ENCODE results near the gene FAM90A1.
"Not testable (repeated sequence)": the region's sequence is repeated elsewhere in the genome, so short reads cannot be mapped to it uniquely, and the experiment has no call there.

Gene FAM90A1

DNA sequence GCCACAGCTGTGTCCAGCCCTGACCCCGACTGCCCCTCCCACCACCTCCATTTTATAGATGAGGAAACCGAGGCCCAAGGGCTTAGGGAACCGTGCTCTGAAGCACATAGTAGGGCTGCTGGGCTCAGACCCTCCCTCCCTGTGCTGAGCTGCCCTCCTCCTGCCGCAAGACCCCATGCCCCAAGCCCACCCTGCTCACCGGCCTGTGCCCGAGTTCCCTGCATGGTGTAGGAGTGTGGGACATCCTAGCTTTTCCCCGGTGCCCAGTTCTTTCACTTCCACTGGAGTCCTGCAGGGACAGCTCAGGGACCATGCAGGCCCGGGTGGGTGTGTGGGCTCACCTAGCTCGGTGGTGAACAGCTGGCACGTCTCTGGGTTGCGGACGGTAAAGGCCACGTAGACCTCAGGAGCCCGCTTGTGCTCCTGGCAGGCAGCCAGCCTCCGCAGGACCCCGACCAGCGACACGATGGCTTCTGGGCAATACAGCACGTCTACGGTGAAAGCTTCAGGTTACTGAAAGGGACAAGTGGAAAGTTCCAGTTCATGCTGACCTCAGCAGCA, 6.6 kb upstream of the FAM90A1 start:
- not testable (repeated sequence) for DNase-seq (ENCODE audit: insufficient read length, low spot score); FAIRE-seq

- FAIRE-seq; DNase-seq (ENCODE audit: insufficient read length, low spot score): not testable (repeated sequence)
Observed at GRCh38 chr12:8233300-8233855, 6.0 kb upstream of the FAM90A1 start.

DNA sequence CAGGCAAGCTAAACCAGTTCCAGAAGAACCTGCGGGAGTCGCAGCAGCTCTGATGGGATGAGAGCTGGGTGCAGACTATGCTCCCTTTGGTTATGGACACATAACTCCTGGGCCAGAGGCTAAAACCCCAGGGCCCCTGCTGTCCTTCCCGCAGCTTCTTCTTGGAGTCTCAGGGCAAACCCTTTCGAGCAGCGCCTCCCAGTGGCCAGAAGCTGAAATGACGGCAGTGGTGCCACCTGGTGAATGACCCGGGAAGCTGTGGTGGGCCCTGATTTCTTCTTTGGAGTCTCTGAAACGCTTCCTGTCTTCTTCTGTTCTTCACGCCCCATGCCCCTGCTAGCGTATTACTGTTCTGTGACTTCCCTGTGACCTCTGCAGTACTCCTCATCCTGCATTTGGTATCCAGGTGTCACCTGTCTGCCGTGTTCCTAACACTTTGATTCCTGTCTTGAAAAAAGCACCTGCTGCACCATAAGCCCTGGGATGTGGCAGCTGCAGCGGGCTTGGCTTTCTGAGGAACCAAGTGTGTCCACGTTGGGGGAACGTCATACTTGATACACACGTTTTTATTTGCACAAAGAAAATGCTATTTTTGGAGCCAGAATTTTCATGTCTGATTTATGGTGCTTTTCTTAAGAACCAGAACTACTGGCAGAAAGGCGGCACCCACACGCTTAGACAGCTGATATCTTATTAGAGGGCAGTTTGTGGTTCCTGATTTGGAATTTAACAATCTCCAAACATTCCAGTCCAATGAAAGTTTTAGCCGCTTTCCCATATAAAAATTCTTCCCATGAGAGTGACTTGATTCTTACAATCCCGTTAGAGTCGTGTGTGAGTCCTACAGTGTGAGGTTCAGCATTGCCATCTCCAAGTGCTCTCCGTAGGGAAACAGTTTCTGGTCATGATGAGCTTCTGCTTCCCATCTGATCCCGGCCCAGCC, 4.5 kb upstream of the FAM90A1 start:
- DNase-seq (ENCODE audit: insufficient read length, low spot score); FAIRE-seq: not testable (repeated sequence)

GRCh38 chr12:8231049-8231448, 3.6 kb upstream of the FAM90A1 start:
- FAIRE-seq; DNase-seq (ENCODE audit: insufficient read length, low spot score): not testable (repeated sequence)

DNA sequence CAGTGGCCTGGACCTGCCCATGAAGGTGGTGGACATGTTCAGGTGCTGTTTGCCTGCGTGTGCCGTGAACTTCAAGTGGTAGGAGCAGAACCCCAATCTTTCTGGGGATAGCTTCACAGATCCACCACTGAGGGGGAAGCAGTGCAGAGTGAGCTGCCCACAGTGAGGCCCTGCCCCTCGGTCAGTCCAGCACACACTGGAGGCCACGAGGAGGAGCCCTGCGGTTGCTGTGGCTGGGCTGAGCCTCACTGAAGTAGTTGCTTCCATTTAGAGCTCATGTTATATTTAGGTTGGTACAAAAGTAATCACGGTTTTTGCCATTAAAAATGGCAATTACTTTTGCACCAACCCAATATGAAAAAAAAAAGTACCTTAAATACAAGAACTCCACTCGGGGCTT, 2.1 kb upstream of the FAM90A1 start:
- DNase-seq (ENCODE audit: insufficient read length, low spot score); FAIRE-seq: not testable (repeated sequence)

DNA sequence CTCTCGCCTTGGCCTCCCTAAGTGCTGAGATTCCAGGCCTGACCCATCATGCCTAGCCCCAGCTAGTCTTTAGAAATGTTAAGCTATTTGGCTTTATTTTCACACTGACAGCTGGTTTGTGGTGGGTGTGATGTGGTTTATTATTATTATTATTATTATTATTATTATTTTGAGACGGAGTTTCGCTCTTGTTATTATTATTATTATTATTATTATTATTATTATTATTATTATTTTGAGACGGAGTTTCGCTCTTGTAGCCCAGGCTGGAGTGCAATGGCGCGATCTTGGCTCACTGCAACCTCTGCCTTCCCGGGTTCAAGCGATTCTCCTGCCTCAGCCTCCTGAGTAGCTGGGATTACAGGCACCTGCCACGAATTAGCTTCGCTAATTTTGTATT, 1.2 kb upstream of the FAM90A1 start:
- not testable (repeated sequence) for DNase-seq (ENCODE audit: insufficient read length, low spot score); FAIRE-seq

DNA sequence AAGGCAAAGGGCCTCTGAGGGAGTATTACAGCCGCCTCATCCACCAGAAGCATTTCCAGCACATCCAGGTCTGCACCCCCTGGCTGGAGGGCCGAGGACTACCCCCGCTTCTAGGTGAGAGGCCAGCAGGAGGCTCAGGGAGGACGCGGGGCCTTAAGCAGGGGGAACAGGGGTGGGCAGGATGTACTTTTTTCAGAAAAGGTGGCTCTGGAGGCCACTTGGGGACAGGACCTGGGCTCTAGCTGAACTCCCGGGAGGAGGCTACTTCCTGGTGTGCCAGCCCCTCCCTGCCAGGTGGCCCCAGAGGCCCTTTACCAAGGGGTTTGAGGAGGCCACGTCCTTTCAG, 287 bp upstream of the FAM90A1 start:
- not testable (repeated sequence) for FAIRE-seq; DNase-seq (ENCODE audit: insufficient read length, low spot score)

GRCh38 chr12:8226355-8226754, 1.1 kb downstream of the FAM90A1 start:
- FAIRE-seq = no peak

DNA sequence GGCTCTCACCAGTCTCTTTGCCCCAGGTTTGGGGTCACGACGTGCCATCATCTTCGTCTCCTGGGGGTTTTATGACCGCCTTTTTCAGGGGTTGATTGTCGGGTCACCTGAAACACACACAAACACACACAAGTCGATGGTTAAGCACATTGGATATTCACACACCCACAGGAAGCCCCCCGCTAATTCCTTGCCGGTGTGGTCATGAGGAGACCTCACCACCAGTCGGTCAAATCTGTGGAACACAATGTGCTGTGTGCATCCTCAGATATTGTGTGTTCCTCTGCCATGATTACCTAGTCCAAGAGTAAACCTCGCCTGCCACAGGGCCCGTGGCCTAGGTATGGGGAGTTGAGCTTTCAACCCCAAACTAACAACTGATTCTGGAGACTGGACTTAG, 2.6 kb downstream of the FAM90A1 start:
- FAIRE-seq; DNase-seq (ENCODE audit: insufficient read length, low spot score): not testable (repeated sequence)

More at GRCh38 chr12:8226355-8226754, 1.1 kb downstream of the FAM90A1 start:
- DNase-seq (ENCODE audit: insufficient read length, low spot score) = no peak

GRCh38 chr12:8223646-8224045, 3.8 kb downstream of the FAM90A1 start:
- not testable (repeated sequence) for FAIRE-seq; DNase-seq (ENCODE audit: insufficient read length, low spot score)

- not testable (repeated sequence) for DNase-seq (ENCODE audit: insufficient read length, low spot score); FAIRE-seq
Observed at GRCh38 chr12:8222303-8222702, 5.1 kb downstream of the FAM90A1 start.

DNA sequence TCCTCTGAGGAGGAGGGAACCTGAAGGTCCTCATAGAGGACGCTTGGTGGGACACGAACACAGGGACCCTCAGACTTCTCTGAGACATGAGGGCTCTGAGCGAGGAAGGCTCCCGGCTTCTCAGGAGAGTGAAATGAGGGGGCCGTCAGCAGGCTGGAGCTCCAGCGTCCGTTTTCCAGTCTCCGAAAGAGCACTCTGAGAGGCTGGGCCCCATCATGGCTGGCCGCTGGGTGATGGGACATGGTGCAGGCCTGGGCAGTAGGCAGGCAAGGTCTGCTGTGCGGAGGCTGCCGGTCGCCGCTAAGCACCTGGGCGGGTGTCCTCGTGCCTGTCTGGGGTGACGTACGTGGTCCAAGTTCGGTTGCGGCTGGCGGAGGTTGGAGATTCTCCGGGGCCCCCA, 5.6 kb downstream of the FAM90A1 start:
- not testable (repeated sequence) for FAIRE-seq; DNase-seq (ENCODE audit: insufficient read length, low spot score)

GRCh38 chr12:8221375-8221774, 6.0 kb downstream of the FAM90A1 start:
- not testable (repeated sequence) for FAIRE-seq; DNase-seq (ENCODE audit: insufficient read length, low spot score)

GRCh38 chr12:8218711-8219382, 8.6 kb downstream of the FAM90A1 start:
- not testable (repeated sequence) for FAIRE-seq; DNase-seq (ENCODE audit: insufficient read length, low spot score)

GRCh38 chr12:8197685-8198308, 29.6 kb downstream of the FAM90A1 start:
- not testable (repeated sequence) for DNase-seq (ENCODE audit: insufficient read length, low spot score); FAIRE-seq

- not testable (repeated sequence) for DNase-seq (ENCODE audit: insufficient read length, low spot score); FAIRE-seq
Observed at GRCh38 chr12:8188088-8188487, 39.3 kb downstream of the FAM90A1 start.

DNA sequence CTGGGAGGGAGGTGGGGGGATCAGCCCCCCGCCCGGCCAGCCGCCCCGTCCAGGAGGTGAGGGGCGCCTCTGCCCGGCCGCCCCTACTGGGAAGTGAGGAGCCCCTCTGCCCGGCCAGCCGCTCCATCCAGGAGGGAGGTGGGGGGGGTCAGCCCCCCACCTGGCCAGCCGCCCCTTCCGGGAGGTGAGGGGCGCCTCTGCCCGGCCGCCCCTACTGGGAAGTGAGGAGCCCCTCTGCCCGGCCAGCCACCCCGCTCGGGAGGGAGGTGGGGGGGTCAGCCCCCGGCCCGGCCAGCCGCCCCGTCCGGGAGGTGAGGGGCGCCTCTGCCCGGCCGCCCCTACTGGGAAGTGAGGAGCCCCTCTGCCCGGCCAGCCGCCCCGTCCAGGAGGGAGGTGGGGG, 43.2 kb downstream of the FAM90A1 start:
- FAIRE-seq; DNase-seq (ENCODE audit: insufficient read length, low spot score): not testable (repeated sequence)

DNA sequence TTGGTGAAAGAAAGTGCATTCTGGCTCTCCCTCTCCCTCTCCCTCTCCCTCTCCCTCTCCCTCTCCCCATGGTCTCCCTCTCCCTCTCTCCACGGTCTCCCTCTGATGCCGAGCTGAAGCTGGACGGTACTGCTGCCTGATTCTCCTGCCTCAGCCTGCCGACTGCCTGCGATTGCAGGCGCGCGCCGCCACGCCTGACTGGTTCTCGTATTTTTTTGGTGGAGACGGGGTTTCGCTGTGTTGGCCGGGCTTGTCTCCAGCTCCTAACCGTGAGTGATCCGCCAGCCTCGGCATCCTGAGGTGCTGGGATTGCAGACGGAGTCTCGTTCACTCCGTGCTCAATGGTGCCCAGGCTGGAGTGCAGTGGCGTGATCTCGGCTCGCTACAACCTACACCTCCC, 44.1 kb downstream of the FAM90A1 start:
- not testable (repeated sequence) for DNase-seq (ENCODE audit: insufficient read length, low spot score); FAIRE-seq

DNA sequence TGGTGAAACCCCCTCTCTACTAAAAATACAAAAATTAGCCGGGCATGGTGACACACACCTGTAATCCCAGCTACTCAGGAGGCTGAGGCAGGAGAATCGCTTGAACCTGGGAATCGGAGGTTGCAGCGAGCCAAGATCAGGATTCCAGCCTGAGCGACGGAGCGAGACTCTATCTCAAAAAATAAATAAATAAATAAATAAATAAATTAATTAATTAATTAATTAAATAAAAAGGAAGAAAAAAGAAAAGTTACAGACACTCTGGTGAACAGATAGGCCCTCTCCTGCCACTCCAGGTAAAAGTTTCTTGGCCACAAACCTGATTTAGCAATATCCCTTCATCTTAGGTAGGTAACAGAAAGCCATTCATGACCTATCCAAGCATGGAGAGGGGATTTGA, 44.5 kb downstream of the FAM90A1 start:
- FAIRE-seq; DNase-seq (ENCODE audit: insufficient read length, low spot score): not testable (repeated sequence)

GRCh38 chr12:8181271-8181670, 46.1 kb downstream of the FAM90A1 start:
- DNase-seq (ENCODE audit: insufficient read length, low spot score); FAIRE-seq: not testable (repeated sequence)

All from HTR-8/SVneo (cell line).